B cell (primary cell): ENCODE measurements around the gene TNNT3. TPM values are rescaled to one million over a fixed set of nuclear protein-coding genes. Genes with fewer than 3 reads are reported as not detected.

ENCODE experiments used
- ATAC-seq: fragments of 200-7000 bp; cut with Tn5 transposase; one replicate; pipeline ENCODE4 v1.10.0; 2021; ENCODE audit warnings: low read depth, mild to moderate bottlenecking, moderate number of reproducible peaks, moderate library complexity
- CTCF ChIA-PET: fragments of 350-600 bp; sonication (Branson Sonifier 250); formaldehyde crosslinking; loops from one replicate; lab custom pipeline; 2021; ENCODE audit warnings: antibody characterized with exemption, inconsistent platforms; lab: Charles Lee
- POLR2A ChIA-PET: fragments of 350-600 bp; sonication (Branson Sonifier 250); formaldehyde crosslinking; loops from one replicate; lab custom pipeline; 2021; ENCODE audit warnings: antibody characterized with exemption; lab: Charles Lee
- DNase-seq: peaks from one replicate; pipeline ENCODE4 v3.0.0; 2013
- H2AFZ ChIP-seq: 2 replicates; pipeline ENCODE4 v1.6.1; 2012; ENCODE audit warnings: mild to moderate bottlenecking, low read depth, low read length; ENCODE audit not compliant: insufficient read depth, poor library complexity, severe bottlenecking
- H3K27ac ChIP-seq, 2 donors: 1 replicate in 1 of 2; 2 replicates in 1 of 2; pipeline ENCODE4 v1.5.1; 2012 to 2013; ENCODE audit warnings: low read length in 2 of 2, mild to moderate bottlenecking in 2 of 2, moderate library complexity in 1 of 2
- H3K27me3 ChIP-seq, 4 experiments: fragments of 200-600 bp in 1 of 4; sonication (generic) in 1 of 4; replicated peaks in 1 of 4; 1 replicate in 2 of 4; 2 replicates in 2 of 4; pipeline versions ENCODE4 v1.6.1 to v1.7.0; 2013 to 2016; ENCODE audit warnings: low read length in 3 of 4, mild to moderate bottlenecking in 2 of 4, mixed read lengths in 1 of 4, moderate library complexity in 1 of 4; ENCODE audit not compliant: insufficient read depth in 4 of 4, control insufficient read depth in 3 of 4; ENCODE audit errors: control extremely low read depth in 1 of 4
- H3K36me3 ChIP-seq, 2 experiments: replicated peaks in 1 of 2; 1 replicate in 1 of 2; 2 replicates in 1 of 2; pipeline versions ENCODE4 v1.6.1 to v1.7.1; 2013; ENCODE audit warnings: low read length in 1 of 2; ENCODE audit not compliant: insufficient read depth in 2 of 2, control insufficient read depth in 1 of 2; ENCODE audit errors: control extremely low read depth in 1 of 2, extremely low read depth in 1 of 2
- H3K4me1 ChIP-seq, 2 donors: fragments of 200-600 bp in 1 of 2; sonication (generic) in 1 of 2; 1 replicate in 1 of 2; 2 replicates in 1 of 2; pipeline versions ENCODE4 v1.5.1 to v1.6.1; 2013 to 2017; ENCODE audit warnings: low read length in 2 of 2; ENCODE audit not compliant: control insufficient read depth in 2 of 2, insufficient read depth in 2 of 2
- H3K4me2 ChIP-seq: replicated peaks from 2 replicates; pipeline ENCODE3; 2012; ENCODE audit warnings: mild to moderate bottlenecking, low read depth, low read length; ENCODE audit not compliant: poor library complexity, severe bottlenecking
- H3K4me3 ChIP-seq, 5 experiments: fragments of 200-600 bp in 1 of 5; sonication (generic) in 1 of 5; 1 replicate in 3 of 5; 2 replicates in 2 of 5; pipeline versions ENCODE4 v1.5.1 to v1.7.0; 2011 to 2016; ENCODE audit warnings: low read length in 4 of 5, mild to moderate bottlenecking in 4 of 5, low read depth in 2 of 5, control low read depth in 1 of 5, moderate library complexity in 1 of 5; ENCODE audit not compliant: insufficient read depth in 1 of 5; ENCODE audit errors: control extremely low read depth in 1 of 5, extremely low read depth in 1 of 5
- H3K79me2 ChIP-seq: fragments of 200-600 bp; sonication (generic); one replicate; pipeline ENCODE4 v1.6.0; 2016; ENCODE audit warnings: low read length; ENCODE audit not compliant: control insufficient read depth, insufficient read depth
- H3K9ac ChIP-seq: fragments of 200-600 bp; sonication (generic); 2 replicates; pipeline ENCODE4 v1.6.1; 2017; ENCODE audit warnings: mild to moderate bottlenecking, low read length, moderate library complexity
- H3K9me3 ChIP-seq, 3 donors: one replicate each; pipeline versions ENCODE4 v1.6.1 to v1.7.1; 2013; ENCODE audit warnings: low read length in 2 of 3; ENCODE audit not compliant: control insufficient read depth in 2 of 3, insufficient read depth in 1 of 3; ENCODE audit errors: control extremely low read depth in 1 of 3
- H4K20me1 ChIP-seq: 2 replicates; pipeline ENCODE4 v1.6.0; 2012; ENCODE audit warnings: mild to moderate bottlenecking, low read length; ENCODE audit not compliant: insufficient read depth, control insufficient read depth, poor library complexity, severe bottlenecking
- H3K27ac Mint-ChIP-seq: one replicate; pipeline ENCODE4 v1.8.0; 2021; ENCODE audit warnings: mixed read lengths
- H3K27me3 Mint-ChIP-seq: one replicate; pipeline ENCODE4 v1.8.0; 2021; ENCODE audit warnings: mixed read lengths
- H3K4me1 Mint-ChIP-seq: one replicate; pipeline ENCODE4 v1.8.0; 2021; ENCODE audit warnings: mixed read lengths
- H3K4me3 Mint-ChIP-seq: one replicate; pipeline ENCODE4 v1.8.0; 2021; ENCODE audit warnings: mixed read lengths
- H3K9me3 Mint-ChIP-seq: one replicate; pipeline ENCODE4 v1.8.0; 2022; ENCODE audit warnings: mixed read lengths; ENCODE audit not compliant: insufficient read depth
- CTCF ChIP-seq: fragments of 200-600 bp; IDR thresholded peaks from one replicate; pipeline ENCODE4 v1.8.0; 2022; ENCODE audit warnings: antibody characterized with exemption, mild to moderate bottlenecking
- EZH2 ChIP-seq: IDR thresholded peaks from 2 replicates; pipeline ENCODE4 v1.6.1; 2012; ENCODE audit warnings: borderline replicate concordance, low read depth, mild to moderate bottlenecking, moderate library complexity, low read length; ENCODE audit not compliant: insufficient read depth, poor library complexity, severe bottlenecking
- WGBS: methylation state at CpG from one replicate; pipeline ENCODE4 v1.1.5; 2013; ENCODE audit warnings: missing lambda C conversion rate; ENCODE audit not compliant: insufficient coverage; 5-methylcytosine and 5-hydroxymethylcytosine counted together
- intact Hi-C: fragments of 100-400 bp; cut with micrococcal nuclease; formaldehyde crosslinking; loops from one replicate; pipeline ENCODE4 v1.10.0; 2022
- polyA plus RNA-seq: library from polyadenylated mRNA; depleted of rRNA; stranded (reverse); fragments of >200 nt; gene quantifications from 2 replicates; pipeline ENCODE4 v1.2.3, GENCODE V29; 2012
- total RNA-seq, 2 donors: library from RNA; stranded (reverse); fragments of 120-200 nt in 1 of 2; gene quantifications; 1 replicate in 1 of 2; 2 replicates in 1 of 2; pipeline versions ENCODE4 v1.2.3 to v1.2.4, GENCODE V29; 2013 to 2022

The TNNT3 gene
- total and polyA plus RNA-seq, 2 donors (not counting 1 experiment from before 2014, with no cell fraction given) = 2.5 to 10.0 TPM

- H3K4me3 Mint-ChIP-seq = no peak overlapping the region
- ChIA-PET CTCF (interaction anchor here (1.5 kb wide), 1 partner anchor 56 kb away, joined by 4 read pairs; no protein-coding TSS in a partner anchor), POLR2A (interaction anchor here (0.6 to 1.3 kb wide), 3 partner anchors 26 to 38 kb away, joined by 3 to 6 read pairs (median 5); no protein-coding TSS in a partner anchor)
- no peaks in the 10 kb centered on the region for H3K79me2 ChIP-seq
- H3K4me1 ChIP-seq = peaks cover 31 to 43% of the 10 kb centered on the region in 2 donors
- H3K4me3 ChIP-seq = no peak overlapping the region
- H3K9me3 ChIP-seq = no peaks in the 10 kb centered on the region
- intact Hi-C loops = no loop called here
- H3K27ac ChIP-seq = no peak overlapping the region
- H3K9ac ChIP-seq = no peak overlapping the region
- ATAC-seq (no peak), DNase-seq (no peak)
- H3K27me3 Mint-ChIP-seq = no peaks in the 10 kb centered on the region
- no peak overlapping the region for H3K27ac Mint-ChIP-seq
- H2AFZ ChIP-seq = no peak overlapping the region
- no peak for TF ChIP-seq CTCF
- TF ChIP-seq EZH2 = no peak
- H4K20me1 ChIP-seq = peaks cover 65% of the 10 kb centered on the region
- H3K9me3 Mint-ChIP-seq = no peaks in the 10 kb centered on the region
- H3K4me2 ChIP-seq = no peak overlapping the region
- WGBS = 100% methylated on average over 2 of the region's 7 CpGs
- peaks cover 40% of the 10 kb centered on the region for H3K4me1 Mint-ChIP-seq
- no peaks in the 10 kb centered on the region for H3K27me3 ChIP-seq
- peaks cover 0 to 23% of the 10 kb centered on the region in 2 experiments for H3K36me3 ChIP-seq
Measured at GRCh38 chr11:1892116-1892515, 27.4 kb upstream of the TNNT3 start.

GRCh38 chr11:1892558-1892957, 26.9 kb upstream of the TNNT3 start:
- Histone ChIP-seq H3K79me2 (no peaks in the 10 kb centered on the region), H2AFZ (no peak overlapping the region), H3K4me2 (no peak overlapping the region), H3K9ac (no peak overlapping the region), H3K9me3 (no peaks in the 10 kb centered on the region), H4K20me1 (peaks cover 60% of the 10 kb centered on the region), H3K36me3 (peaks cover 0 to 20% of the 10 kb centered on the region in 2 experiments), H3K27ac (no peak overlapping the region), H3K4me3 (no peak overlapping the region), H3K27me3 (no peaks in the 10 kb centered on the region), H3K4me1 (peaks cover 36 to 47% of the 10 kb centered on the region in 2 donors)
- Mint-ChIP-seq H3K9me3 (no peaks in the 10 kb centered on the region), H3K27ac (peak overlapping the region; percentile 65), H3K27me3 (no peaks in the 10 kb centered on the region), H3K4me1 (peaks cover 43% of the 10 kb centered on the region), H3K4me3 (no peak overlapping the region)
- no peak for ATAC-seq
- POLR2A ChIA-PET = interaction anchor here (0.6 to 1.2 kb wide), 2 partner anchors 25 to 30 kb away, joined by 3 to 5 read pairs; no protein-coding TSS in a partner anchor
- intact Hi-C loops = no loop called here
- no peak for TF ChIP-seq EZH2
- no peak for TF ChIP-seq CTCF
- WGBS = 69% methylated on average over 4 of the region's 5 CpGs
- no peak for DNase-seq
- CTCF ChIA-PET = interaction anchor here (1.5 kb wide), 1 partner anchor 56 kb away, joined by 4 read pairs; no protein-coding TSS in a partner anchor
